GM18861 (cell line): ENCODE data around the gene UGT2B11.
"Not testable (repeated sequence)": the region's sequence is repeated elsewhere in the genome, so short reads cannot be mapped to it uniquely, and the experiment has no call there.

Experiments
- ATAC-seq: cut with Tn5 transposase; IDR thresholded peaks from one replicate; pipeline ENCODE4 v1.9.1; 2021; ENCODE audit not compliant: unreplicated experiment

UGT2B11 gene

DNA sequence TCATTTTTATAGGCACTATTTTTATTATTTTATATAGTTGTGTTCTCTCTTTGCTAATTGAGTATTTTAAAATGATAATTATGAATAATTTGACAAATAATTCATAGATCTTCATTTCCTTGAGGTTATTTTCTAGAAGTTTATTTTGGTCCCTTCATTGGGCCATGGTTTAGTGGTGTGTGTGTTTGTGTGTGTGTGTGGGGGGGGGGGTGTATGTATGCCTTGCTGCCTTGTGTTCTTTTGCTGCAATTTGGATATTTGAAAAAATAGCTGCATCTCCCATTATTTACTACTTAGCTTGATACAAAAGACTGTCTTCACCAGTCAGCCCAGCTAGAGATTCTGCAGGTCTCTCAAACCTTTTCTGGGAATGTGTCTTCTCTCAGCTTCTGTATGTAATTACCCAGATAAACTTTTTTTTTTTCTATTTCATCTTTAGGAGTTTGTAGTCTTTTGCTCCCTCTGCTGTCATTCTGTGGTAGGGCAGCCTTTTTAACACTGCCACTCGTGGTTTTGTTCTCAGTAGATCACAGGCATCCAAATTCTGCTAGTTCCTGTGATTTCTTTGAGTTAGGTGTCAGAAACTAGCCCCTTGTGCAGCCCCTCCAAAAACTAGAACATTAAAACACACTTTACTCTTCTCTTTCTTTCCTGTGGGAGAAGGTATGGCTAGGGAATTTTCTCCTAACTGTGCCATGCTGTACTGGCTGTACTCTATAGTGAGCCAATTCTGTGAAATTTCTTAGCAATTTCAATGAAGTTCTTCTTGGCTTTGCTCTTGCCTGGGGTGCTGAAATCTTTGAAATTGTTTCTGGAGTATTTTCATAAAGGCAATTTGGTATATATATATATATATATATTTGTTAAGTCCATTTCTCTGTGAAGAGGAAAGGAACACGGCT is 44.1 kb downstream of the UGT2B11 start:
- peak; percentile 92 for ATAC-seq

DNA sequence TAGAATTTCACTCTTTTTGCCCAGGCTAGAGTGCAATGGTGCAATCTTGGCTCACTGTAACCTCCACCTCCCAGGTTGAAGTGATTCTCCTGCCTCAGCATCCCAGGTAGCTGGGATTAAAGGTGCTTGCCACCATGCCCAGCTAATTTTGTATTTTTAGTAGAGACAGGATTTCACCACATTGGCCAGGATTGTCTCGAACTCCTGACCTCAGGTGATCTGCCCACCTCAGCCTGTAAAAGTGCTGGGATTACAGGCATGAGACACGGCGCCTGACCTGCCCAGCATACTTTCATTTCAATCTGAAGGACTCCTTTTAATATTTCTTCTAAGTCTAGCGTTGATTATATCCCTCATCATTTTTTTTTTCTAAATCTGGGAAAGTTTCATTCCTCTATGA is 45.4 kb downstream of the UGT2B11 start:
- not testable (repeated sequence) for ATAC-seq

DNA sequence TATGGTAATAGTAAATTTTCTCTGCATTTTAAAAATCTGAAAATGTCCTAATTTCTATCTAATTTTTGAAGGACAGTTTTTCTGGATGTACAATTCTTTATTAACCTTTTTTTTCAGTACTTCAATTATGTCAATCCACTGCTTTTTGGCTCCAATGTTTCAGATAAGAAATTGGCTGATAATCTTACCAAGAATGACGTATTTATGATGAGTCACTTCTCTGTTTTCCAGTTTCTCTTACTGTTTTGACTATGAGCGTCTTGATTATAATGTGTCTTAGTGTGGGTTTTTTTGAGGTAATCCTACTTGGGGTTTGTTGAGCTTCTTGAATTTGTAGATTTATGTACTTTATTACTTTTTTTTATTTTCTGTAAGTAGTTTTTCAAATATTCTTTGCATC is 47.2 kb downstream of the UGT2B11 start:
- no peak for ATAC-seq

DNA sequence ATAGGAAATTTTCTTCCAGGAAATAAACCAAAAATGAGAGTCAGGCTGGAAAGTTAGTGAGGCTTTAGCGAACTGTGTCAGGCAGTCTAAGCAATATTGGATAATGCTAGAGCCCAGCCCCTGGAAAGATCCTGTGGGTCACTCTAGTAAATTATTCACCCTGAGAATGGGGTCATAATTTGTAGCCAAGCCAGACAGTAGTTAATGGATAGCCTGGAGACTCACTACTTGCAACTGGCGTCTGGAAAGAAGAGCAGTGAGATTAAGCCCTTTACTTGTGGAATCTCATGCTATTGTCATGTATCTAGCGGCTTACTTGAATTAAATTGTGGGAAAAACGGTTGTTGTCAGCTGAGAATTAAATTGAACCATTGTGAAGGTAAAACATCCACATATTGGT is 48.2 kb downstream of the UGT2B11 start:
- ATAC-seq, result not testable (repeated sequence)

DNA sequence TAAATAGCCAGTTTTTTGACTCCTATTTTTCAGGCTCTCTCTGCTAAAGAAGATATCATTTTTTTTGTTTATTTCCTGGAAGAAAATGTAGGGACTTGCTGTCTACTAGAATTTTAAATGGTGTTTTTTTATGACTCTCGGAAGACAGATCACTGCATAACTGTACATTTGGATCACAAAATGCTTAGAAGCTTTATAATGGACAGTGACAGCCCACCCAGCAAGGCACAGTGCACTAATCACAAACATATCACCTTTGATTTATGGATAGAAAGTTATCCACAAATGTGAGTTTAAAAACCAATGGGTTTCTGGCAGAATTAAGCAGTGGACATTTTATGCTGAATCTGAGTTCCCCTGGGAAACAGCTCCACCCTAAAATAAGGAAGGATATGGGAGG is 48.8 kb downstream of the UGT2B11 start:
- not testable (repeated sequence) for ATAC-seq

DNA sequence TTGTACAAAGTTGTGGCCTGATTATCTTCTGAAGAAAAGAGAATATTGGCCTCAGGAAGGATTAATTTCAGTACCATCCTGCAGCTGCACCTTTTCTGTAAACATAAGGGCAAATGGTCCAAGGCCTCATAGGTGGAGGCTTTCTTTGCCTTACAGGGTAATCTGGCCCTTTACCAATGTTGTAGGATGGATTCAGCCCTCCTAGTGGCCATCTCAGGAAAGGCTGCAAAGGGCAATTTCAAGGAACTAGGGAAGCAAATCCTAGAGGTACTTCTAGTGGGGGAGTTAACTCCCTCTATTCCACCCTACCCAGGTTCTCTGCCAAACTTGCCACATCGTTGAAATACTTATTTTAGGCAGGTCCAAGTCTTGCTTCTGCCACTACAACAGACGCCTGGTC is 57.6 kb downstream of the UGT2B11 start:
- ATAC-seq, result no peak

DNA sequence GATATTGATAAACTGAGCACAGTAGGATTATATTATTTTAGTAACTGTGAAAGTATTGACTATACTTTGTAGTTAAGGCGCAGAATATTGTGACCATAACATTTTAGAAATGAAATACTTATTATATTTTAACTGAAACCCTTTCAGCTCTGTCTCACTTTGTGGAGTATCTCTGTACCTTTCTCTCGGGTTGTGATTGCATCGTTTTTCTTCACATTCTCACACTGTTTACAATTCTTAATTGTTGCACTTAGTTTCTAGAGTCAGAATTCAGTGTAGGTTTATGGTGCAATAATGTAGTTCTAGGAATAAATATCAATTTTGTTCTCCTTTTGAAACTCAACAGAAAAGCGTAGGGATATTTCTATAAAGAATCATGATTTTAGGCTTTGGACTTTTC is 60.5 kb downstream of the UGT2B11 start:
- no peak for ATAC-seq
